ENCODE measurements around the gene APRT.
A peak's percentile ranks its signal among the peaks of the same experiment; 100 is the strongest.

APRT gene

DNA sequence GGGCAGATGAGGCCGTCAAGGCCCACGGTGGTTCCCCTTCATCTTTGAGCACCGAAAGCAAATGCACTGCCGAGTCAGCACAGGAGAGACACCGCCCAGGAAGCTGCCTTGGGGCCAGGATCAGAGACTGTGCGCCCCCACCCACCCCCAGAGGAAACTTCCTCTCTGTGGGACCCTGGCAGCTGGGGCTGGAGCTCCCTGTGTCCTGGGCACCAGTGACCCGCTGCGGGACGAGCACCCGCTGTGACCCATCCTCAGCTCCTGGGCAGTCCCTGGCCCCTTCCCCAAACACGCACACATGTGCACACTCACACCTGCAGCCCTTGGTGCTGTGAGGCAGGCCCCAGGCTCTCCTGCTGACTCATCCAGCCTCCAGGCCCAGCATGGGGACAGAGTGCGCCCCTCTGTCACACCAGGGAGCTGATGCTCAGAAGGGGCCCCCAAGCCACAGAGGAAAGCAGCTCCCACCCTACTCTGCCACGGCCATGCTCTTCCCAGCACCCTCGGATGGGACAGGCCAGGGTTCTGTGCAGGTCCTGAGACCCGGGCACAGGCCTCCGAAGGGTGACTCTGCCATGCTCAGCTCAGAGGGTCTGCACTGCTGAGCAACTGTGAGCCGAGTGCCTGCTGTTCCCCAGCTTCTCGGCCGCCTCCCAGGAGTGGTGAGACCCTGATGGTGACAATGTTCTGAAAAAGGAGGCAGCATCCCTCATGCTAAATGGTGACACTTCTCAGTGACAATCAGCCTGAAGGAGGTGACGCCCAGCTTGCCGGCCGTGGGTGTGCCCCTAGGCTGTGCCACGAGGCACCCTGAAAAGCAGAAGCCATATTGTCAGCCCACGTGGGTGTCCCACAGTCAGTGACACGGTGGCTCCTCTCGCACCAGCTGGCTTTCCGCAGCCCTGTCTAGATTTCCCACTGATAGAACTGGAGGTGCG lies 30.3 kb downstream of the APRT start:
- Histone ChIP-seq H3K36me3 (ENCODE audit: insufficient read depth, low read length) (no peaks in the 10 kb centered on the region), H3K9me3 (ENCODE audit: low read length) (no peaks in the 10 kb centered on the region), H3K27me3 (ENCODE audit: control insufficient read depth in 1 of 2, insufficient read depth in 2 of 2, low read length in 2 of 2) (no peaks in the 10 kb centered on the region), H3K4me3 (ENCODE audit: low read depth in 1 of 2, low read length in 2 of 2) (peak overlapping the region in 1 of 2 donors; percentile 87), H3K9ac (ENCODE audit: low read length) (no peak overlapping the region), H3K4me1 (ENCODE audit: insufficient read depth, low read length) (peaks cover 71% of the 10 kb centered on the region), H3K27ac (ENCODE audit: low read depth, low read length) (peak overlapping the region; percentile 95)

DNA sequence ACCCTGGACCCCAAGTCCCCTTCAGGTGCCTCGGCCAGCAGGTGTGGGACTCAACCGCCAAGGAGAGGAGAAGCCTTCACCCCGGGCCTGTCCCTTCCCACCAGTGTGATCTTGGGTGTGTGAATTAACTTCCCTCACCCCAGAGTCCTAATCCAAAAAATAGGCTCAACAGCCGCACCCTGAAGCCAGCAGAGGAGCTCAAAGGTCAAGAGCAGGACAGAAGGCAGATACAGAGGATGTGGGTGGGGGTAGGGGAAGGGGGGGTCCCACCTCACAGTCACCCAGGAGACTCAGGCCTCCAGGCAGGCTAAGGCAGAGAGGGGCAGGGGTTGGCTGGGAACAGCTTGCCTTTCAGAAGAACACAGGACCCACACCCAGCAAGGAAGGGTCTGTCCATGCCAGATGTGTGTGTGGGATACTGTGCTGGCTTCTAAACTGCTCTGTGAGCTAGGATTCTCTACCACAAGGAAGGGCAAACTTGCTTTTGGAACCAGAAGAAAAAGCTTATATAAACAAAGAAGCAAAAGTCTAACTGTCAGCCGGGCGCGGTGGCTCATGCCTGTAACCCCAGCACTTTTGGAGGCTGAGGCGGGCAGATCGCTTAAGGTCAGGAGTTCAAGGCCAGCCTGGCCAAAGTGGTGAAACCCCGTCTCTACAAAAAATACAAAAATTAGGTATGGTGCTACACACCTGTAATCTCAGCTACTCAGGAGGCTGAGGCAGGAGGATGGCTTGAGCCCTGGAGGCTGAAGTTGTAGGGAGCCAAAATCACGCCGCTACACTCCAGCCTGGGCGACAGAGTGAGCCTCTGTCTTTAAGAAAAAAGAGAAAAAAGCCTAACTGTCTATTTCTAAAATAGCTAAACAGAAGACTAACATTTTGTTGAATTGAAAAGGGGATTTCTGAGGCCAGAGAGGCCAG lies 31.3 kb downstream of the APRT start:
- no peaks in the 10 kb centered on the region for H3K9me3 ChIP-seq (ENCODE audit: low read length)
- peak overlapping the region; percentile 62 for H3K27ac ChIP-seq (ENCODE audit: low read depth, low read length)
- H3K36me3 ChIP-seq (ENCODE audit: insufficient read depth, low read length) = no peaks in the 10 kb centered on the region
- H3K4me3 ChIP-seq (ENCODE audit: low read depth in 1 of 2, low read length in 2 of 2) = no peak overlapping the region
- H3K9ac ChIP-seq (ENCODE audit: low read length) = peak overlapping the region; percentile 45
- H3K4me1 ChIP-seq (ENCODE audit: insufficient read depth, low read length) = peaks cover 80% of the 10 kb centered on the region
- H3K27me3 ChIP-seq (ENCODE audit: control insufficient read depth in 1 of 2, insufficient read depth in 2 of 2, low read length in 2 of 2) = no peaks in the 10 kb centered on the region

DNA sequence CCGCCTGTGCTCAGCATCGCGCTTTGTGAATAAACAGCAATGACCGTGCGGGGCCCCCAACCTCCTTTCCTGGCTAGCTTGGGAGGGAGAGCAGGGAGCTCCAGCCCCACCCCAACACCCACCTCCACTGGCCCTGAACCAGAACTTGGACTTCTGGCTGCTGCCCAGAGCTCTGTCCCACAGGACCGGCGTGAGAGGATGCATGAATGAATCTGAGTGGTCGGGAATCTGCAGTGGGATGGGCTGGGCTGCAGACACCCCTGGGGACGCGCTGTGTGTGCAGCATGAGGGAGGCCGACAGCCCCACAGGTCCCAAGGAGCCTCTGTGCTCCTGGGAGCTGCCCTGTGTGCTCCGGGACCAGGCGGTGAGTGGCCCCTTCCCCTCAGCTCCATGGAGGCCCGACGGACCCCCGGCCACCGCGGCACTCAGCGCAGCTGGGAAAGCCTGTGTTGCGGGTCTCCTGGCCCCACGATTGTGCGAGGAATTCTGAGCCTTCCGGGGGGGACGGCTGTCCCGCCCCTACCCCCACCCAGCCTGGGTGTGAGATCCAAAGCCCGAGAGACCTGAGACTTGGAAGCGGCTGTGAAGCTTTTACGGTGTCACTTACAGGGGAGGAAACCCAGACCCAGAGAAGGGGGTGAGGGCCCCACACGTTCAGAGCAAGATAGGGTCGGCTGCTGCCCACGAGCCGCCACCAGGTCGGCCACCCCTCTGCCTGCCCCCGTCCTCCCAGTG lies 32.2 kb downstream of the APRT start:
- Histone ChIP-seq H3K4me3 (ENCODE audit: low read depth in 1 of 2, low read length in 2 of 2) (no peak overlapping the region), H3K9ac (ENCODE audit: low read length) (peak overlapping the region; percentile 45), H3K36me3 (ENCODE audit: insufficient read depth, low read length) (no peaks in the 10 kb centered on the region), H3K27ac (ENCODE audit: low read depth, low read length) (peak overlapping the region; percentile 62), H3K9me3 (ENCODE audit: low read length) (no peaks in the 10 kb centered on the region), H3K4me1 (ENCODE audit: insufficient read depth, low read length) (peaks cover 88% of the 10 kb centered on the region), H3K27me3 (ENCODE audit: control insufficient read depth in 1 of 2, insufficient read depth in 2 of 2, low read length in 2 of 2) (no peaks in the 10 kb centered on the region)

DNA sequence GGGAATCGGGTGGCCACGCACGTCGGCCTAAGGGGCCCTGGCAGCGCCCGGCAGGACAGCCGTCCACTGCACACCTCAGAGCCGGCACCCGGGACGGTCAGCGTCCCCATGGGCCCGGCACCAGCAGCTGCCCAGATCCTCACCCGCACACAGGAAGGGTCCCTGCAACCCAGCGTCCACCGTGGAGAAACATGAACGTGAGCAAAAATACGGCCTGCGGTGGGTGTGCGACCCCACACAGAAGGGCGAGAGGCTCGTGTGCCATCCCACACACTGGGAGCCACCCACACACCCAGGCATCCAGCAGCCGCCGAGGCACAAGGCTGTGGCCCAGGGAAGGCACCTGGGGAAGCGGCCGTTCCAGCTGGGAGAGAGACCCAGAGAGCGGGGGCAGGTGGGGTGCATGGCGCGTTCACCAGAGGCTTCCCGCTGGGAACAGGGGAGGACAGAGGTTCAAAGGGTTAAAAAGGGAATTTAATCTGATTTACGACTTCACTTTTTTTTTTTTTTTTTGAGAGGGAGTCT lies 33.1 kb downstream of the APRT start:
- H3K27me3 ChIP-seq (ENCODE audit: control insufficient read depth in 1 of 2, insufficient read depth in 2 of 2, low read length in 2 of 2) = no peaks in the 10 kb centered on the region
- H3K4me3 ChIP-seq (ENCODE audit: low read depth in 1 of 2, low read length in 2 of 2) = no peak overlapping the region
- no peaks in the 10 kb centered on the region for H3K9me3 ChIP-seq (ENCODE audit: low read length)
- no peaks in the 10 kb centered on the region for H3K36me3 ChIP-seq (ENCODE audit: insufficient read depth, low read length)
- peak overlapping the region; percentile 62 for H3K27ac ChIP-seq (ENCODE audit: low read depth, low read length)
- H3K9ac ChIP-seq (ENCODE audit: low read length) = peak overlapping the region; percentile 49
- peaks cover 98% of the 10 kb centered on the region for H3K4me1 ChIP-seq (ENCODE audit: insufficient read depth, low read length)

DNA sequence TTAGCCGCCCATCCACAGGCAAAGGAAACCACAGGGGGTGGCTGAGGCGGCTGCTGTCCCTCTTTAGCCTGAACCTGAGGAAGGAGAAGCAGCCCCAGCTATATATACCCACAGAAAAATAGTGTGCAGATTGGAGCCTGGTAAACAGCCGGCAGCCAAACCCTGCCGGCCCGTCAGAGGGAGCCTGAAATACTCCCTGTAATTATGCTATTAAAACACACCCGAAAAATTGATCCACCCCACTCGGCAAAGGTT lies 33.5 kb downstream of the APRT start:
- H3K9me3 ChIP-seq (ENCODE audit: low read length) = no peaks in the 10 kb centered on the region
- H3K9ac ChIP-seq (ENCODE audit: low read length) = peak overlapping the region; percentile 49
- no peak overlapping the region for H3K4me3 ChIP-seq (ENCODE audit: low read depth in 1 of 2, low read length in 2 of 2)
- no peaks in the 10 kb centered on the region for H3K27me3 ChIP-seq (ENCODE audit: control insufficient read depth in 1 of 2, insufficient read depth in 2 of 2, low read length in 2 of 2)
- peaks cover 98% of the 10 kb centered on the region for H3K4me1 ChIP-seq (ENCODE audit: insufficient read depth, low read length)
- peak overlapping the region; percentile 62 for H3K27ac ChIP-seq (ENCODE audit: low read depth, low read length)
- no peaks in the 10 kb centered on the region for H3K36me3 ChIP-seq (ENCODE audit: insufficient read depth, low read length)

DNA sequence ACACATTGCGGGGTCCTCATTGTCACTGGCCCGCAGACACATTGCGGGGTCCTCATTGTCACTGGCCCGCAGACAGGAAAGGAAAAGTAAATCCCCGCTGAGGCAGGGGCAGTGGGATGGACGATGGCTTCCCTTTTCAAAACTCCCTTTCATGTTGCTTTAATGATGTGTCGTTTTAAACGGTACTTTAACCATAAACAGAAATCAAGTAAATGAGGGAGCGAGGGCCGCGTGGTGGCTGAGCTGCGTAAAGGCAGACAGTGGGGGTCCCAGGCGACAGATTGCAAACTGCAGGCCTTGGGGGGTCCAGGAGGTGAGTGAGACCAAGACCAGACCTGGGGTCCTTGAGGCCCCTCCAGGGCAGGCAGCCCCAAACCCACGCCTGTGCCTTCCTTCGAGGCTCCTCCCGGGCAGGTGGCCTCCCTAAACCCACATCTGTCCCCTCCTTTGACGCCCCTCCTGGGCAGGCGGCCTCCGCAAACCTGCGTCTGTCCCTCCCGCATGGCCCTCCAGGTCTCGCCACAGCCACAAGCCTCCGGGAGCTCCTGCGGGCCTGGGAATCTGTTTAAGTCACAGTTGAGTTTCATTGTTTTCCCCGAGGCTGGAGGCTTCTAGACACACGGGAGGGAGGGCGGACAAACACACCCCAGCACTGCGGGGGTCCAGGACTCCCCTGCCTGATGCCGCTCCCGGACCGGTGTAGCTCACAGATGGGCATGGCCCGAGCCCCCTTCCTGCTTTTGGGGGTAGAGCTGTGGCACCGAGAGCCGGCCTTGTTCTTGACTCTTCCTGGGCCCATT lies 34.1 kb downstream of the APRT start:
- Histone ChIP-seq H3K36me3 (ENCODE audit: insufficient read depth, low read length) (no peaks in the 10 kb centered on the region), H3K27ac (ENCODE audit: low read depth, low read length) (peak overlapping the region; percentile 62), H3K9ac (ENCODE audit: low read length) (peak overlapping the region; percentile 49), H3K9me3 (ENCODE audit: low read length) (no peaks in the 10 kb centered on the region), H3K4me1 (ENCODE audit: insufficient read depth, low read length) (peaks cover 98% of the 10 kb centered on the region), H3K4me3 (ENCODE audit: low read depth in 1 of 2, low read length in 2 of 2) (no peak overlapping the region), H3K27me3 (ENCODE audit: control insufficient read depth in 1 of 2, insufficient read depth in 2 of 2, low read length in 2 of 2) (no peaks in the 10 kb centered on the region)

DNA sequence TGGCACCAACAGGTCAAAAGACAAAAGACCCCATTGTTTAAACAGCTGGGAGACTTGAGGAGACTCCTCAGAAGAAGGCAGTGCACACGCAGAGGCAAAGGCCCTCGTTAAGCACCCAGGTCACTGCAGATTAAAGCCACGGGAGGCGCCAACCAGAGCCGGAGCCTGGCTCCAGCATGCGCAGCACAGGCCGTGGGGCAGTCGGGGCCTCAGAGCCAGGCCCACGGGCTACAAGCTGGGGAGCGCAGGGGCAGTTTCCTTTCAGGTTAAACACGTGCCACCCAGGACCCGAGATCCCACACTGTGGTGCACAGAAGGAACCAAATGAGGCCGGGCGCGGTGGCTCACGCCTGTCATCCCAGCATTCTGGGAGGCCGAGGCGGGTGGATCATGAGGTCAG lies 35.9 kb downstream of the APRT start:
- H3K4me3 ChIP-seq (ENCODE audit: low read depth in 1 of 2, low read length in 2 of 2) = no peak overlapping the region
- H3K36me3 ChIP-seq (ENCODE audit: insufficient read depth, low read length) = no peaks in the 10 kb centered on the region
- H3K27ac ChIP-seq (ENCODE audit: low read depth, low read length) = no peak overlapping the region
- H3K9ac ChIP-seq (ENCODE audit: low read length) = no peak overlapping the region
- H3K9me3 ChIP-seq (ENCODE audit: low read length) = no peaks in the 10 kb centered on the region
- no peaks in the 10 kb centered on the region for H3K27me3 ChIP-seq (ENCODE audit: control insufficient read depth in 1 of 2, insufficient read depth in 2 of 2, low read length in 2 of 2)
- peaks cover 98% of the 10 kb centered on the region for H3K4me1 ChIP-seq (ENCODE audit: insufficient read depth, low read length)

DNA sequence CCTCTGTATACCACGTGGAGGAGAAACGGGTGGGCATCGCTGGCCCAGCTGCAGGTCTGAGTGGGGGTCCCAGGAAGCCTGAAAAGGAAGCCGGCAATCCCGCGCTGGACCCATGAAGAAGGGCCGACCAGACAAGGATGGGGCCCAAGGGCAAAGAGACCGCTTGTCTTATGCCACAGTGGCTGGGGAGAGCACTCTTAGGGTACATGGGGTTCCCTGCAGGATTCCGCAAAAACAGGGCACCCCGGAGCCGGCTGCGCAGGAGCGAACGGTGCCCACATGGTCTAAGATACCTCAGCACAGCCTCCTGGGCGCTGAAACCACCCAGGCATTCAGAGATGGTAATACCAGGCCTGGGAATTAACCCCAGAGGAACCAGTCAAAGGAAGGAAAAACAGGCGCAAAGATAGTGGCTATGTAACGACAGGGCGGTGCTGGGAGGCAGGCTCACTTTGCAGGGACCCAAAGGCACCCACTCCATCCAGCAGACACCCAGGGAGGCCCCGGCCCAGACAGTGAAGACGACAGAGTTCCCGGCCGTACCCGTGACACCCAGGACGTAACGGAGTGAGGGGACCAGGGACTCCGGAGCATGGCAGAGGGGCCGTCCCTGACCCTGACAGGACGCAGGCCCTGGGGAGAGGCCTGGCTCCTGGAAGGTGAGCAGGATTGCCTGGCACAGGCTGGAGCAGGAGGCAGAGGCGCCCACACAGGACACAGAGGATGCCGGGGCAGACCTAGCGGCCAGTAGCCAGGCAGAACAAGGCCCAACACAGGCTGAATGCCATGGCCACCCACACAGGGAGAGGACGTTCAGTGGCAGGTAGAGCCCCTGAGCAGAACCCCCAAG lies 37.0 kb downstream of the APRT start:
- H3K27me3 ChIP-seq (ENCODE audit: control insufficient read depth in 1 of 2, insufficient read depth in 2 of 2, low read length in 2 of 2) = no peaks in the 10 kb centered on the region
- no peaks in the 10 kb centered on the region for H3K9me3 ChIP-seq (ENCODE audit: low read length)
- no peak overlapping the region for H3K9ac ChIP-seq (ENCODE audit: low read length)
- peaks cover 98% of the 10 kb centered on the region for H3K4me1 ChIP-seq (ENCODE audit: insufficient read depth, low read length)
- H3K36me3 ChIP-seq (ENCODE audit: insufficient read depth, low read length) = no peaks in the 10 kb centered on the region
- H3K27ac ChIP-seq (ENCODE audit: low read depth, low read length) = peak overlapping the region; percentile 80
- no peak overlapping the region for H3K4me3 ChIP-seq (ENCODE audit: low read depth in 1 of 2, low read length in 2 of 2)

DNA sequence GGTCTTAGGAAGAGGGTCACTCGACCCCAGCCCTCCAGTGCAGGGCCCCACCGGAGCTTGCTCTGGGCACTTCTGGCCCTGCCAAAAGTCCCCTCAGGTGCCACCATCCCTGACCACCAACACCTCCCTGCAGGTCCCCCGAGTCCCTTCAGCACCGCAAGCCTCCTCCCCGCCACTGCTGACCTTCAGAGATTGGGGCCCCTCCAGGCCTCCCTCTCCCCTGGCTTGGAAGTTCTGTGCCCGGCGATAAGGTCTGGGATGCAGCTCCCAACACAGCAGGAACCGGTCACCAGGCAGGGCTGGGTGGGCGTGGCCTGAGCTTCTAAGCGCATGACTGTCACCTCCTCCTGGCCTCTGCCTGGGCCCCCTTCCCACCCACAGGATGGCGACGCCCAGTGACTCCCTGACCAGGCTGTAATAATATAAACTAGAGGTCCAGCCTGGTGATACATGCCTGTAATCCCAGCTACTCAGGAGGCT lies 37.9 kb downstream of the APRT start:
- H3K36me3 ChIP-seq (ENCODE audit: insufficient read depth, low read length) = no peaks in the 10 kb centered on the region
- H3K9me3 ChIP-seq (ENCODE audit: low read length) = no peaks in the 10 kb centered on the region
- H3K4me3 ChIP-seq (ENCODE audit: low read depth in 1 of 2, low read length in 2 of 2) = no peak overlapping the region
- peaks cover 98% of the 10 kb centered on the region for H3K4me1 ChIP-seq (ENCODE audit: insufficient read depth, low read length)
- no peak overlapping the region for H3K9ac ChIP-seq (ENCODE audit: low read length)
- H3K27me3 ChIP-seq (ENCODE audit: control insufficient read depth in 1 of 2, insufficient read depth in 2 of 2, low read length in 2 of 2) = no peaks in the 10 kb centered on the region
- peak overlapping the region; percentile 58 for H3K27ac ChIP-seq (ENCODE audit: low read depth, low read length)
